Thoracic aorta endothelial cell (primary cell): ENCODE data around the gene RASSF8. TPM values are rescaled to one million over a fixed set of nuclear protein-coding genes. Genes with fewer than 3 reads are reported as not detected.

ENCODE experiments used
- total RNA-seq: library from RNA; depleted of rRNA; stranded (reverse); fragments of >200 nt; gene quantifications from 2 replicates; pipeline ENCODE4 v1.2.3, GENCODE V29; 2012

Gene RASSF8, protein sequence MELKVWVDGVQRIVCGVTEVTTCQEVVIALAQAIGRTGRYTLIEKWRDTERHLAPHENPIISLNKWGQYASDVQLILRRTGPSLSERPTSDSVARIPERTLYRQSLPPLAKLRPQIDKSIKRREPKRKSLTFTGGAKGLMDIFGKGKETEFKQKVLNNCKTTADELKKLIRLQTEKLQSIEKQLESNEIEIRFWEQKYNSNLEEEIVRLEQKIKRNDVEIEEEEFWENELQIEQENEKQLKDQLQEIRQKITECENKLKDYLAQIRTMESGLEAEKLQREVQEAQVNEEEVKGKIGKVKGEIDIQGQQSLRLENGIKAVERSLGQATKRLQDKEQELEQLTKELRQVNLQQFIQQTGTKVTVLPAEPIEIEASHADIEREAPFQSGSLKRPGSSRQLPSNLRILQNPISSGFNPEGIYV
- 80.1 and 118 TPM in 2 replicates for total RNA-seq

GRCh38 chr12:25958428-25959070, at the start of gene RASSF8:
RASSF8 (plus strand) TSS chr12:25958682; CDS start chr12:26055344, 96,662 bp downstream.

DNA sequence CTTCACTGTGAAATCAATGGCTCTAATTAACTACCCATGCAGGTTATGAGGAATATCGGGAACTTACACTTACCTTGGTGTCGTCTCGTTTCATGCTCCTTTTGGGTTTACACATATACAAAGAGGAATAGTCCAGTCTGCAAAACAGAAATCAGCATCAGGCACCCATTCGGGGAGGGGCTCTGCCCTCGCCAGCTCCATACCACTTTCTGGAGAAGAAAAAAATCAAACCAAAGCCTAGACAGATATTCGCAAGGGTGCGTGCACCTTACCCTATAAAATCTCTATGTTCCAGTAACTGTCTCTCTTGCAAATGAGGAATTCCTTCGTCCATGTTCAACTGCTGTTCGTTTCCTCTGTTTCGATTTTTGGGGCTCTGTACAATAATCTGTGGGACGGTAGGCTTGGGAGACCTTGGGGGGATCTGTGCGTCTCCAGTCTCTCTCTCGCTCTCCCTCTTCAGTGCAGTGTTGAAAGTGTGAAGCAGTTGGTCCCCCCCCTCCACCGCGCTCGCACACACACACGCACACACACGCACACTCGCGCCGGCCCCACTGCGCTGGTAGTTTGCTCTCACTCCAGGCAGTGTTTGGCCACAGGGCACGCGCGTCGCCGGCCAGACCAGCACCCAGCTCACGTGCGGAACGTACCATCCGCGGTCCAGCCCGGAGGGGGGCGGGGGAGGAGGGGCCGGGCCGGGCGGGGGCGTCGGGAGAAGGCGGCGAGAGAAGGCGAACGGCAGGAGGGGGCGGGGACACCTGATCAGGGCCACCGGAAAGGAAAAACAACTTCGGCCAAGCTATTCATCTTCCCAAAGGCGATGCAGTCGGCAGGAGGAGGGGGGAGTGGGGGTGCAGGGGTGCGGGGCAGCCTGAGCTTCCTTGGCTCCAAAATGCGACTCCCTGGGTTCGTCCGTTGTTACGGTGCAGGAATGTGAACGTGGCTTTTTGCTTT, 166.2 kb downstream of the RASSF8 start, which contains the start of gene BHLHE41:
TSS of gene BHLHE41 (minus strand) at position 592 of the 954 bp plus-strand sequence. CDS start at position 334, 258 bp downstream.

Other genes starting within 250 kb of the RASSF8 start
- 0.07 and 0.53 TPM in 2 replicates for gene BHLHE41, start 166.4 kb downstream of the RASSF8 start, total RNA-seq
- gene SSPN, start 236.9 kb downstream of the RASSF8 start, total RNA-seq: 0.50 and 0.66 TPM in 2 replicates